Stomach smooth muscle (tissue), 2 donors: ENCODE data around the gene BLOC1S3.

Experiments
- H3K27ac ChIP-seq: one replicate; pipeline ENCODE4 v1.7.0; 2013; ENCODE audit warnings: mild to moderate bottlenecking, low read length, inconsistent platforms
- H3K27me3 ChIP-seq, 2 donors: one replicate each; pipeline ENCODE4 v1.7.0; 2013; ENCODE audit warnings: low read length in 2 of 2; ENCODE audit not compliant: insufficient read depth in 2 of 2, control insufficient read depth in 1 of 2
- H3K36me3 ChIP-seq, 2 donors: one replicate each; pipeline ENCODE4 v1.7.0; 2013; ENCODE audit warnings: low read length in 2 of 2; ENCODE audit not compliant: control insufficient read depth in 2 of 2, insufficient read depth in 2 of 2
- H3K4me1 ChIP-seq: one replicate; pipeline ENCODE4 v1.7.0; 2013; ENCODE audit warnings: low read length; ENCODE audit not compliant: control insufficient read depth, insufficient read depth
- H3K4me3 ChIP-seq, 2 donors: one replicate each; pipeline ENCODE4 v1.7.0; 2013; ENCODE audit warnings: low read length in 2 of 2
- H3K9ac ChIP-seq, 2 donors: one replicate each; pipeline ENCODE4 v1.7.0; 2013; ENCODE audit warnings: low read length in 2 of 2, mild to moderate bottlenecking in 1 of 2
- H3K9me3 ChIP-seq, 2 donors: one replicate each; pipeline ENCODE4 v1.7.0; 2013; ENCODE audit warnings: low read length in 2 of 2; ENCODE audit not compliant: control insufficient read depth in 2 of 2
- donor health status: healthy.
- donor health status: Pancreatic carcinoma.

The BLOC1S3 gene

GRCh38 chr19:45178262-45179071 lies at the start of gene BLOC1S3:
BLOC1S3 (plus strand) TSS chr19:45178784; CDS start chr19:45179297, 513 bp downstream.
- peaks cover 0 to 10% of the 10 kb centered on the region in 2 donors for H3K36me3 ChIP-seq
- H3K27me3 ChIP-seq, result no peaks in the 10 kb centered on the region
- peaks cover 37% of the 10 kb centered on the region for H3K4me1 ChIP-seq
- H3K27ac ChIP-seq, result peak within 1 kb of the TSS; percentile 89
- no peaks in the 10 kb centered on the region for H3K9me3 ChIP-seq
- H3K4me3 ChIP-seq, result peak within 1 kb of the TSS; percentile 98 to 100
- H3K9ac ChIP-seq, result peak within 1 kb of the TSS; percentile 84 to 89

- Histone ChIP-seq H3K4me1 (no peaks in the 10 kb centered on the region), H3K36me3 (peaks cover 2 to 3% of the 10 kb centered on the region in 2 donors), H3K27me3 (no peaks in the 10 kb centered on the region), H3K9me3 (no peaks in the 10 kb centered on the region), H3K9ac (no peak overlapping the region), H3K27ac (no peak overlapping the region), H3K4me3 (no peak overlapping the region)
These were observed 49.8 kb upstream of the BLOC1S3 start for GRCh38 chr19:45128806-45129205.

- no peak overlapping the region for H3K27ac ChIP-seq
- no peaks in the 10 kb centered on the region for H3K4me1 ChIP-seq
- peaks cover 2 to 3% of the 10 kb centered on the region in 2 donors for H3K36me3 ChIP-seq
- no peaks in the 10 kb centered on the region for H3K27me3 ChIP-seq
- H3K4me3 ChIP-seq, result no peak overlapping the region
- no peaks in the 10 kb centered on the region for H3K9me3 ChIP-seq
- H3K9ac ChIP-seq, result no peak overlapping the region
These were observed 48.3 kb upstream of the BLOC1S3 start for GRCh38 chr19:45130236-45130635.

- Histone ChIP-seq H3K4me1 (no peaks in the 10 kb centered on the region), H3K27ac (no peak overlapping the region)
These were observed 47.5 kb upstream of the BLOC1S3 start for GRCh38 chr19:45130888-45131615.

GRCh38 chr19:45133661-45134060 lies 44.9 kb upstream of the BLOC1S3 start:
- Histone ChIP-seq H3K4me3 (no peak overlapping the region), H3K9ac (no peak overlapping the region), H3K4me1 (peaks cover 16% of the 10 kb centered on the region), H3K36me3 (peaks cover 2% of the 10 kb centered on the region in 2 donors), H3K27me3 (no peaks in the 10 kb centered on the region), H3K9me3 (no peaks in the 10 kb centered on the region), H3K27ac (no peak overlapping the region)

More at GRCh38 chr19:45130888-45131615, 47.5 kb upstream of the BLOC1S3 start:
- no peaks in the 10 kb centered on the region for H3K9me3 ChIP-seq
- H3K9ac ChIP-seq, result no peak overlapping the region
- H3K27me3 ChIP-seq, result no peaks in the 10 kb centered on the region
- peaks cover 2 to 3% of the 10 kb centered on the region in 2 donors for H3K36me3 ChIP-seq
- H3K4me3 ChIP-seq, result no peak overlapping the region

GRCh38 chr19:45135176-45135885 lies 43.3 kb upstream of the BLOC1S3 start:
- H3K36me3 ChIP-seq, result peaks cover 0 to 2% of the 10 kb centered on the region in 2 donors
- H3K9me3 ChIP-seq, result no peaks in the 10 kb centered on the region
- H3K27ac ChIP-seq, result no peak overlapping the region

GRCh38 chr19:45136507-45137178 lies 41.9 kb upstream of the BLOC1S3 start:
- Histone ChIP-seq H3K36me3 (peaks cover 0 to 5% of the 10 kb centered on the region in 2 donors), H3K4me3 (peak overlapping the region in 1 of 2 donors; percentile 55), H3K27ac (peak overlapping the region; percentile 53), H3K9ac (peak overlapping the region in 1 of 2 donors; percentile 55), H3K4me1 (peaks cover 16% of the 10 kb centered on the region), H3K27me3 (no peaks in the 10 kb centered on the region), H3K9me3 (no peaks in the 10 kb centered on the region)

More at GRCh38 chr19:45135176-45135885, 43.3 kb upstream of the BLOC1S3 start:
- Histone ChIP-seq H3K4me3 (no peak overlapping the region), H3K4me1 (peaks cover 16% of the 10 kb centered on the region), H3K9ac (no peak overlapping the region), H3K27me3 (no peaks in the 10 kb centered on the region)

- Histone ChIP-seq H3K27ac (peak overlapping the region; percentile 53), H3K36me3 (peaks cover 3 to 8% of the 10 kb centered on the region in 2 donors), H3K4me1 (peaks cover 16% of the 10 kb centered on the region), H3K9ac (peak overlapping the region in 1 of 2 donors; percentile 55), H3K9me3 (no peaks in the 10 kb centered on the region), H3K4me3 (peak overlapping the region; percentile 27 to 55), H3K27me3 (no peaks in the 10 kb centered on the region)
These were observed 41.3 kb upstream of the BLOC1S3 start for GRCh38 chr19:45137179-45137761.

- no peak overlapping the region for H3K4me3 ChIP-seq
- no peak overlapping the region for H3K27ac ChIP-seq
- H3K9ac ChIP-seq, result no peak overlapping the region
- no peaks in the 10 kb centered on the region for H3K9me3 ChIP-seq
- H3K27me3 ChIP-seq, result no peaks in the 10 kb centered on the region
- H3K4me1 ChIP-seq, result peaks cover 16% of the 10 kb centered on the region
- H3K36me3 ChIP-seq, result peaks cover 4 to 16% of the 10 kb centered on the region in 2 donors
These were observed 40.3 kb upstream of the BLOC1S3 start for GRCh38 chr19:45138303-45138751.
